Ovary (tissue), 9 donors: ENCODE results near the gene TTC16. TPM values are rescaled to one million over a fixed set of nuclear protein-coding genes. Genes with fewer than 3 reads are reported as not detected.

Experiments used
- DNase-seq, 5 donors: peaks; one replicate each; pipeline ENCODE4 v3.0.0-alpha.2; 2019 to 2020
- H3K27ac ChIP-seq, 2 donors: fragments of 200-600 bp; one replicate each; pipeline versions ENCODE4 v1.5.1 to v1.8.0; 2019 to 2022
- H3K27me3 ChIP-seq: fragments of 200-600 bp; one replicate; pipeline ENCODE4 v1.8.0; 2022
- H3K36me3 ChIP-seq: fragments of 200-600 bp; sonication (generic); one replicate; pipeline ENCODE4 v1.5.1; 2019
- H3K4me1 ChIP-seq: one replicate; pipeline ENCODE4 v1.8.1; 2013; ENCODE audit warnings: mild to moderate bottlenecking, moderate library complexity; ENCODE audit not compliant: insufficient read depth
- H3K4me3 ChIP-seq: fragments of 200-600 bp; sonication (generic); one replicate; pipeline ENCODE4 v1.5.1; 2017
- H3K9me3 ChIP-seq, 2 donors: fragments of 200-600 bp in 1 of 2; sonication (generic) in 1 of 2; one replicate each; pipeline versions ENCODE4 v1.5.1 to v1.8.1; 2013 to 2019; ENCODE audit warnings: mild to moderate bottlenecking in 1 of 2, moderate library complexity in 1 of 2
- CTCF ChIP-seq, 3 donors: fragments of 450-650 bp in 2 of 3; fragments of 200-600 bp in 1 of 3; IDR thresholded peaks; one replicate each; pipeline versions ENCODE4 v1.5.1 to v1.8.0; 2016 to 2022; ENCODE audit warnings: antibody characterized with exemption in 3 of 3, mild to moderate bottlenecking in 1 of 3
- EP300 ChIP-seq: sonication (generic); formaldehyde crosslinking; IDR thresholded peaks from one replicate; pipeline ENCODE4 v1.6.1; 2017; ENCODE audit warnings: antibody characterized with exemption
- POLR2A ChIP-seq: fragments of 450-650 bp; IDR thresholded peaks from one replicate; pipeline ENCODE4 v1.6.1; 2017; ENCODE audit warnings: antibody characterized with exemption, mild to moderate bottlenecking, moderate library complexity
- WGBS, 3 donors: extraction: QIAGEN DNeasy Blood & Tissue Kit in 1 of 3; methylation state at CpG; one replicate each; pipeline versions ENCODE4 v1.1.5 to v1.1.7; 2013 to 2017; 5-methylcytosine and 5-hydroxymethylcytosine counted together
- intact Hi-C, 4 donors: fragments of 100-400 bp; cut with DNase I; formaldehyde crosslinking; loops; one replicate each; pipeline versions ENCODE4 v1.11.0 to v1.15.1; 2022 to 2023
- polyA plus RNA-seq, 2 donors: library from polyadenylated mRNA; stranded (reverse); fragments of 200-250 nt in 1 of 2; fragments of 350-450 nt in 1 of 2; fragmentation: Illumina TruSeq in 1 of 2; extraction: RNeasy Lipid Tissue Mini Kit (QIAGEN cat#74804) in 1 of 2; gene quantifications; one replicate each; pipeline ENCODE4 v1.2.3, GENCODE V29; 2013 to 2014
- total RNA-seq, 7 donors: library from RNA; depleted of rRNA in 2 of 7; stranded (reverse); fragments of >200 nt in 2 of 7; fragmentation: NEBNext Ultra II Directional in 3 of 7; extraction: Animal tissue kit (Norgen Biotek cat#: 25700) in 3 of 7; gene quantifications; one replicate each; pipeline versions ENCODE4 v1.1.0 to v1.2.4, GENCODE V29; 2016 to 2023
- donor health status: DM: no; HTN: no; CAD: no; lungs with moderate emphysema.
- donor health status: DM: no; HTN: no; CAD: no.
- donor health status: Bipolar disorder and iron deficiency.
- donor health status: DM: yes; HTN: yes; CAD: no.
- donor health status: DM: no; HTN: no; CAD: no.
- donor health status: DM: yes; HTN: yes; CAD: no.

TTC16 gene
- total and polyA plus RNA-seq, 9 donors: under 0.01 to 5.9 (median 0.21) TPM; not detected in 3

GRCh38 chr9:127765418-127765817 is 49.5 kb downstream of the TTC16 start:
- intact Hi-C loops: no loop called here
- Histone ChIP-seq H3K4me3 (no peak overlapping the region), H3K27ac (no peak overlapping the region), H3K4me1 (peaks cover 2% of the 10 kb centered on the region), H3K27me3 (no peaks in the 10 kb centered on the region), H3K9me3 (no peaks in the 10 kb centered on the region), H3K36me3 (no peaks in the 10 kb centered on the region)
- WGBS, 3 donors: 79 to 86% (median 83%) methylated on average over 1 of the region's 1 CpG
- no peak for DNase-seq
- TF ChIP-seq POLR2A (no peak), CTCF (IDR thresholded peaks at IDR 0.05) (no peak), EP300 (no peak)

GRCh38 chr9:127767410-127767809 is 51.5 kb downstream of the TTC16 start:
- no peak for DNase-seq
- intact Hi-C loops: no loop called here
- TF ChIP-seq CTCF (IDR thresholded peaks at IDR 0.05) (no peak), POLR2A (no peak), EP300 (no peak)
- Histone ChIP-seq H3K27me3 (no peaks in the 10 kb centered on the region), H3K36me3 (no peaks in the 10 kb centered on the region), H3K4me3 (no peak overlapping the region), H3K27ac (no peak overlapping the region), H3K9me3 (no peaks in the 10 kb centered on the region), H3K4me1 (peaks cover 7% of the 10 kb centered on the region)
- WGBS, 3 donors: 60 to 65% (median 61%) methylated on average over 3 of the region's 3 CpGs

- TF ChIP-seq EP300 (no peak), CTCF (IDR thresholded peaks at IDR 0.05) (no peak), POLR2A (no peak)
- Histone ChIP-seq H3K27ac (no peak overlapping the region), H3K9me3 (no peaks in the 10 kb centered on the region), H3K4me1 (peaks cover 7% of the 10 kb centered on the region), H3K36me3 (no peaks in the 10 kb centered on the region), H3K4me3 (no peak overlapping the region), H3K27me3 (no peaks in the 10 kb centered on the region)
- DNase-seq: no peak
- intact Hi-C loops: no loop called here
- 13 to 26% (median 15%) methylated on average over 13 of the region's 13 CpGs for WGBS, 3 donors
Observed at GRCh38 chr9:127767909-127768331, 52.0 kb downstream of the TTC16 start.

- Histone ChIP-seq H3K4me1 (peaks cover 7% of the 10 kb centered on the region), H3K4me3 (no peak overlapping the region), H3K9me3 (no peaks in the 10 kb centered on the region), H3K36me3 (no peaks in the 10 kb centered on the region), H3K27ac (no peak overlapping the region), H3K27me3 (no peaks in the 10 kb centered on the region)
- TF ChIP-seq EP300 (no peak), POLR2A (no peak), CTCF (IDR thresholded peaks at IDR 0.05) (no peak)
- WGBS, 3 donors: 76 to 80% (median 78%) methylated on average over 8 of the region's 8 CpGs
- intact Hi-C loops: no loop called here
- DNase-seq: no peak
Observed at GRCh38 chr9:127768698-127769097, 52.8 kb downstream of the TTC16 start.

- intact Hi-C loops: no loop called here
- DNase-seq: no peak
- 83 to 91% (median 90%) methylated on average over 5 of the region's 5 CpGs for WGBS, 3 donors
- TF ChIP-seq POLR2A (no peak), EP300 (no peak), CTCF (IDR thresholded peaks at IDR 0.05) (no peak)
- Histone ChIP-seq H3K27ac (no peak overlapping the region), H3K27me3 (no peaks in the 10 kb centered on the region), H3K4me3 (no peak overlapping the region), H3K9me3 (no peaks in the 10 kb centered on the region), H3K36me3 (no peaks in the 10 kb centered on the region), H3K4me1 (peaks cover 7% of the 10 kb centered on the region)
Observed at GRCh38 chr9:127769101-127769500, 53.2 kb downstream of the TTC16 start.
